ENCODE data around the gene RND2. TPM values are rescaled to one million over a fixed set of nuclear protein-coding genes. Genes with fewer than 3 reads are reported as not detected.
"Not testable (repeated sequence)": the region's sequence is repeated elsewhere in the genome, so short reads cannot be mapped to it uniquely, and the experiment has no call there.

The RND2 gene
- total RNA-seq, 1 experiment from 2014 or later = 0.40 TPM

DNA sequence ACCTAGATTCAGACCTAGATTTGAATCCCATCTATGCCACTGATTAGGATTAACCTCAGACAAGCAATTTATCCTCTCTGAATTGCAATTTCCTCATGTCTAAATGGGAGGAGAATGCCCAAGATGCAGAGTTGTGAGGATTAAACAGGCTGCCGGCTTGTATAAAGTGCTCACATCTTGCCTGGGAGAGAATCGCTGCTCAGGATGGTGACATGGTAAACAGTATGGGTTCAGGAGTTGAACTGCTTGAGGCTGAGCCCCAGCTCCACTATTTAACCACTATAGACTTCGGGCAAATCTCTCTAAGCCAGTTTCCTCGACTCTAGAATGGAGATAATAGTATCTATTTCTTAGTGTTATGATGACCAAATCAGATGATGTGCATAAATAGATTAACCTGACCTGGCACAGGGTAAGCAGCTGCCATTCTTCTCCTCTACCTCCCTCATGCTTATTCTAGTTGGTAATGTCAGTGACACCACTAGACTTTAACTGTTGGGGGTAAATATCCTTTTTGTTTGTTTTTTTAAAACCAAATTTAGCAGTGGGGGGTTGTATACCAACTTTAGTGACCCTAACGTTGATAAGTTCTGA is 27.5 kb upstream of the RND2 start:
- no peak for DNase-seq
- Mint-ChIP-seq H3K9me3 (ENCODE audit: low read depth, unreplicated experiment) (no peaks in the 10 kb centered on the region), H3K36me3 (ENCODE audit: insufficient read depth, unreplicated experiment) (peaks cover 85% of the 10 kb centered on the region), H3K27ac (ENCODE audit: unreplicated experiment) (peak overlapping the region; percentile 100), H3K27me3 (ENCODE audit: unreplicated experiment) (no peaks in the 10 kb centered on the region), H3K4me3 (ENCODE audit: low read depth, unreplicated experiment) (peak overlapping the region; percentile 99), H3K4me1 (ENCODE audit: low read depth, unreplicated experiment) (peaks cover 19% of the 10 kb centered on the region)
- TF ChIP-seq CTCF (IDR thresholded peaks at IDR 0.05; ENCODE audit: unreplicated experiment) = no peak
- intact Hi-C loops (cut with micrococcal nuclease; ENCODE audit: unreplicated experiment) = no loop called here
- CTCF ChIA-PET = interaction anchor here (0.6 to 2.2 kb wide), 28 partner anchors 9 to 483 kb away, joined by 3 to 16 read pairs (median 4); partner anchors contain the start of genes AARSD1, AOC3, BECN1 and BRCA1
- no TSS peak for BruUV-seq (replicated peaks)

GRCh38 chr17:42997984-42998938 is 26.8 kb upstream of the RND2 start, which contains the start of gene RPL27:
Gene RPL27 (plus strand): TSS chr17:42998419. CDS start chr17:42998751, 332 bp downstream.
- Mint-ChIP-seq H3K36me3 (ENCODE audit: insufficient read depth, unreplicated experiment) (peaks cover 87% of the 10 kb centered on the region), H3K9me3 (ENCODE audit: low read depth, unreplicated experiment) (no peaks in the 10 kb centered on the region), H3K4me1 (ENCODE audit: low read depth, unreplicated experiment) (peaks cover 19% of the 10 kb centered on the region), H3K4me3 (ENCODE audit: low read depth, unreplicated experiment) (peak within 1 kb of the TSS; percentile 99), H3K27ac (ENCODE audit: unreplicated experiment) (peak within 1 kb of the TSS; percentile 100), H3K27me3 (ENCODE audit: unreplicated experiment) (no peaks in the 10 kb centered on the region)
- intact Hi-C loops (cut with micrococcal nuclease; ENCODE audit: unreplicated experiment) = loop anchor here (1.0 kb wide), 1 partner anchor 14 kb away; no protein-coding TSS in a partner anchor
- TF ChIP-seq CTCF (IDR thresholded peaks at IDR 0.05; ENCODE audit: unreplicated experiment) = peak; percentile 96
- BruUV-seq (replicated peaks) = TSS peak; percentile 77
- DNase-seq = peak; percentile 99
- CTCF ChIA-PET = interaction anchor here (0.6 to 2.2 kb wide), 25 partner anchors 8 to 420 kb away, joined by 3 to 16 read pairs (median 4); partner anchors contain the start of genes AARSD1, BECN1, BRCA1 and IFI35

GRCh38 chr17:42999003-42999525 is 26.0 kb upstream of the RND2 start:
- intact Hi-C loops (cut with micrococcal nuclease; ENCODE audit: unreplicated experiment) = no loop called here
- Mint-ChIP-seq H3K4me3 (ENCODE audit: low read depth, unreplicated experiment) (peak overlapping the region; percentile 99), H3K36me3 (ENCODE audit: insufficient read depth, unreplicated experiment) (peaks cover 89% of the 10 kb centered on the region), H3K4me1 (ENCODE audit: low read depth, unreplicated experiment) (peaks cover 19% of the 10 kb centered on the region), H3K27ac (ENCODE audit: unreplicated experiment) (peak overlapping the region; percentile 100), H3K27me3 (ENCODE audit: unreplicated experiment) (no peaks in the 10 kb centered on the region), H3K9me3 (ENCODE audit: low read depth, unreplicated experiment) (no peaks in the 10 kb centered on the region)
- DNase-seq = no peak
- TF ChIP-seq CTCF (IDR thresholded peaks at IDR 0.05; ENCODE audit: unreplicated experiment) = no peak
- CTCF ChIA-PET = interaction anchor here (0.6 to 2.2 kb wide), 9 partner anchors 8 to 322 kb away, joined by 3 to 16 read pairs (median 5); partner anchors contain the start of genes BRCA1, IFI35, PLEKHH3 and VAT1
- BruUV-seq (replicated peaks) = no TSS peak

DNA sequence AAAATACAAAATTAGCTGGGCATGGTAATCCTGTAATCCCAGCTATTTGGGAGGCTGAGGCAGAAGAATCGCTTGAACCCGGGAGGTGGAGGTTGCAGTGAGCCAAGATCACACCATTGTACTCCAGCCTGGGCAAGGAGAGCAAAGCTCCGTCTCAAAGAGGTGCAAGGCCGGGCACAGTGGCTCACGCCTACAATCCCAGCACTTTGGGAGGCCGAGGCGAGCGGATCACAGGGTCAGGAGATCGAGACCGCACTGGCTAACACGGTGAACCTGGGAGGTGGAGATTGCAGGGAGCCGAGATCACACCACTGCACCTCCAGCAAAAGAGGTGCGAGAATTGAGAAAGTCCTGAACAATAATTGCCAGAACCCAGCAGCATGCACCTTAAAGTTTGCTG is 24.1 kb upstream of the RND2 start:
- H3K9me3 Mint-ChIP-seq (ENCODE audit: low read depth, unreplicated experiment); BruUV-seq (replicated peaks); DNase-seq; intact Hi-C loops (cut with micrococcal nuclease; ENCODE audit: unreplicated experiment); H3K27me3 Mint-ChIP-seq (ENCODE audit: unreplicated experiment); H3K4me3 Mint-ChIP-seq (ENCODE audit: low read depth, unreplicated experiment): not testable (repeated sequence)
- Mint-ChIP-seq H3K36me3 (ENCODE audit: insufficient read depth, unreplicated experiment) (peaks cover 83% of the 10 kb centered on the region), H3K4me1 (ENCODE audit: low read depth, unreplicated experiment) (peaks cover 19% of the 10 kb centered on the region), H3K27ac (ENCODE audit: unreplicated experiment) (peak overlapping the region; percentile 27)
- CTCF ChIA-PET = interaction anchor here (1.6 kb wide), 1 partner anchor 10 kb away, joined by 4 read pairs; no protein-coding TSS in a partner anchor
